Coronary artery (tissue), 2 donors: ENCODE results near the gene ORC6.

ENCODE experiments used
- DNase-seq: peaks from one replicate; pipeline ENCODE4 v3.0.0-alpha.2; 2017; ENCODE audit warnings: low spot score
- H3K27ac ChIP-seq, 2 donors: fragments of 200-600 bp; sonication (generic); one replicate each; pipeline ENCODE4 v1.5.1; 2016 to 2019
- H3K4me3 ChIP-seq: fragments of 200-600 bp; sonication (generic); 2 replicates; pipeline ENCODE4 v1.5.1; 2016; ENCODE audit warnings: mild to moderate bottlenecking, moderate library complexity
- CTCF ChIP-seq: fragments of 200-600 bp; sonication (generic); IDR thresholded peaks from one replicate; pipeline ENCODE4 v1.5.1; 2019; ENCODE audit warnings: antibody characterized with exemption

ORC6 gene

DNA sequence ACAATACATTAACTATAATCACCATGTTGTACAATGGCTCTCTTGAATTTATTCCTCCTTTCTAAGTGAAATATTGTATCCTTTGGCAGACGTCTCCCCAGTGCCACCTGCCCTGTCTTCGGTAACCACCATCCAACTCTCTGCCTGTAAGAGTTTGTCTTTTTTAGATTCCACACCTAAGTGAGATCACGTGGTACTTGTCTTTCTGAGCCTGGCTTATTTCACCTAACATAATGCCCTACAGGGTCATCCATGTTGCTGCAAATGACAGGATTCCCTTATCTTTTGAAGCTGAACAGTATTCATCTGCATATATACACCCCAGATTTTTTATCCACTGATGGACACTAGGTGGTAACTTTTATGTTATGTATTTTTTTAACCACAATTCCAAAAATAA lies 24.2 kb downstream of the ORC6 start:
- H3K4me3 ChIP-seq = no peak overlapping the region
- no peak for DNase-seq
- H3K27ac ChIP-seq = no peak overlapping the region
- TF ChIP-seq CTCF = no peak

DNA sequence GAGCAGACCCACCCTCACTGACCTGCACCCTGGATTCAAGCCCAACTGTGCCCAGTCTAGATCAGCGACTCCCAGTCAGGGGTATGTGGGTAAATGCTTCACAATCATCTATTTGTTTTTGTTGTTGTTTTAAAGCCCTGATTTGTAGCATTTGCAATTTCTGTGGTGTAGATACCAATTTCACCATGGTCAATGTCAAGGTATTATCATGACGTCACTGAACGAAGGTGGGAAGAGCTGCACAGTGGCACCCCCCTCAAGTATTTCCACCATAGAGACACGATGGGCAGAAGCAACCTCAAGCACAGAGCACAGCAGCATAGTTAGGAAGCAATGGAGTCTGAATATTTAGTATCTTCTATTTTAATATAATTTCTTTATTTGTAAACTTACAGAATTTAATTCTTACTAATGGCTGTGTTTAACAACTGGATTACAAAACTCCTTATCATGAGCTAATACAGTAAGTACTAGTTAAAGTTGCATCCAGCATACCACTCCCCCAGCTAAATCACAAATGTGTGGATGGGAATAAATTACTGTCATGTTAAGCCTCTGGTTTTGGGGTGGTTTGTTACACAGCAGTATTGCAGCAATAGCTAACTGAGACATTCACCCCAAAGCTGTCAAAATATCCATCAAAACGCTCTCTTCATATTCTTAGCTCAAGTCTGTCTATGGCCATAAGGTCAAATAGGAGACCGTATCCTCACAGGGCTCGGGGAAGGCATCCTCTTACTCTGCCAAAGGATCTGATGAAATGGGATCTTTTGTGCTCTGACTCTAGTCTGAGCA lies 25.5 kb downstream of the ORC6 start:
- H3K4me3 ChIP-seq = no peak overlapping the region
- no peak for DNase-seq
- no peak overlapping the region for H3K27ac ChIP-seq
- no peak for TF ChIP-seq CTCF

GRCh38 chr16:46715769-46716305 lies 26.4 kb downstream of the ORC6 start:
- no peak for DNase-seq
- Histone ChIP-seq H3K4me3 (no peak overlapping the region), H3K27ac (no peak overlapping the region)
- TF ChIP-seq CTCF = no peak

GRCh38 chr16:46717692-46718091 lies 28.2 kb downstream of the ORC6 start:
- no peak for TF ChIP-seq CTCF
- no peak for DNase-seq
- no peak overlapping the region for H3K27ac ChIP-seq
- H3K4me3 ChIP-seq = no peak overlapping the region

- no peak overlapping the region for H3K4me3 ChIP-seq
- DNase-seq = no peak
- H3K27ac ChIP-seq = no peak overlapping the region
- no peak for TF ChIP-seq CTCF
These were observed 28.8 kb downstream of the ORC6 start for GRCh38 chr16:46718214-46718613.

DNA sequence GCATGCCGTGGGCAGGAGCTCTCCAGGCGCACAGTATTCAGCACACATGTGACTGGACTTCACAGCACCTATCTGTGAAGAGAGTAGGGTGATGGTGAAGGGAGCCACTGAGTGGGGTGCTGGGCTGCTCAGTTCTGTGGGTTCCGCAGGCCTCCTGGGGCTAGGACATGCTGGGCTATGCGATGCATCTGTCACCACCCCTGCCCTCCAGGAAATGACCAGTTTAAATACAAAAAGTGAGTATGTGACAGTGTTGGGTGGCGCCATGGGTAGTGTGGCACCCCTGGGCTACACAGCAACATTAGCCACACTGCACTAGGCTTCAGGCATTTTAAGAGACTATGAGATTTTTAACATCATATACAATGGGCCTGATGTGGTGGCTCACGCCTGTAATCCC lies 30.1 kb downstream of the ORC6 start:
- Histone ChIP-seq H3K4me3 (no peak overlapping the region), H3K27ac (no peak overlapping the region)
- TF ChIP-seq CTCF = no peak
- DNase-seq = no peak

GRCh38 chr16:46720619-46721018 lies 31.2 kb downstream of the ORC6 start:
- Histone ChIP-seq H3K4me3 (no peak overlapping the region), H3K27ac (no peak overlapping the region)
- no peak for DNase-seq
- no peak for TF ChIP-seq CTCF
